AG04449 (cell line): ENCODE measurements around the gene PTPN13.

Source experiments
- CTCF ChIA-PET: fragments of 350-600 bp; formaldehyde crosslinking; extraction: SDS; loops from one replicate; lab custom pipeline; 2021; ENCODE audit warnings: antibody characterized with exemption; lab: Yijun Ruan, JAX
- POLR2A ChIA-PET: fragments of 400-600, 350-600 bp; formaldehyde crosslinking; extraction: SDS; loops from one replicate; lab custom pipeline; 2020; ENCODE audit warnings: antibody characterized with exemption, inconsistent platforms; lab: Yijun Ruan, JAX
- DNase-seq: peaks from one replicate; pipeline ENCODE4 v3.0.0-alpha.2; 2010; ENCODE audit warnings: low read depth, low spot score
- H3K4me3 ChIP-seq: 2 replicates; pipeline ENCODE4 v1.5.1; 2011; ENCODE audit warnings: low read depth, mild to moderate bottlenecking, control low read depth, low read length
- TF ChIP-seq, protein P1 (sequence below): IDR thresholded peaks from one replicate; pipeline ENCODE4 v1.5.1; 2011; ENCODE audit warnings: mild to moderate bottlenecking, moderate library complexity, low read length, control low read depth, inconsistent platforms; ENCODE audit not compliant: insufficient read depth; ENCODE audit errors: missing control alignments

Gene PTPN13

DNA sequence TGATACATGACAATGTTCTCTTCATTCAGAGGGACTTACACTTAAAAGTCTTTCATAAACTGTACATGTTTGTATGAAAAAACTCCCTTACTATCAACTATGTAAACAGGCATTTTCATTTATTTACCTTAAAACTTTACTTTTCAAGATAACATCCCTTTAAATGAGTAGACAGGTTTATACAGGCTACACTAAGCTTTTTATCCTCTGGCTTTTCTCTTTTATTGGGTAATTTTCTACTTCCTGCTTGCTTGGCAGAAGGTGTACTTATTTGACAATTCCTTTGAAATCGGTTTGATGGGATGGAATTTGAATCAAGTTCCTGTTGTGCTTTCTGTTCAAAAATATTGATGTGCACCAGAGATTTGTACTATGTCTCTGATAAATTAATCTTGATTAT, 81.4 kb downstream of the PTPN13 start:
- ChIA-PET CTCF (interaction anchor here (1.7 kb wide), 1 partner anchor 176 kb away, joined by 7 read pairs; no protein-coding TSS in a partner anchor), POLR2A (no interaction called here)
- TF ChIP-seq, protein P1, sequence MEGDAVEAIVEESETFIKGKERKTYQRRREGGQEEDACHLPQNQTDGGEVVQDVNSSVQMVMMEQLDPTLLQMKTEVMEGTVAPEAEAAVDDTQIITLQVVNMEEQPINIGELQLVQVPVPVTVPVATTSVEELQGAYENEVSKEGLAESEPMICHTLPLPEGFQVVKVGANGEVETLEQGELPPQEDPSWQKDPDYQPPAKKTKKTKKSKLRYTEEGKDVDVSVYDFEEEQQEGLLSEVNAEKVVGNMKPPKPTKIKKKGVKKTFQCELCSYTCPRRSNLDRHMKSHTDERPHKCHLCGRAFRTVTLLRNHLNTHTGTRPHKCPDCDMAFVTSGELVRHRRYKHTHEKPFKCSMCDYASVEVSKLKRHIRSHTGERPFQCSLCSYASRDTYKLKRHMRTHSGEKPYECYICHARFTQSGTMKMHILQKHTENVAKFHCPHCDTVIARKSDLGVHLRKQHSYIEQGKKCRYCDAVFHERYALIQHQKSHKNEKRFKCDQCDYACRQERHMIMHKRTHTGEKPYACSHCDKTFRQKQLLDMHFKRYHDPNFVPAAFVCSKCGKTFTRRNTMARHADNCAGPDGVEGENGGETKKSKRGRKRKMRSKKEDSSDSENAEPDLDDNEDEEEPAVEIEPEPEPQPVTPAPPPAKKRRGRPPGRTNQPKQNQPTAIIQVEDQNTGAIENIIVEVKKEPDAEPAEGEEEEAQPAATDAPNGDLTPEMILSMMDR = no peak
- no peak for DNase-seq
- H3K4me3 ChIP-seq = no peak overlapping the region

DNA sequence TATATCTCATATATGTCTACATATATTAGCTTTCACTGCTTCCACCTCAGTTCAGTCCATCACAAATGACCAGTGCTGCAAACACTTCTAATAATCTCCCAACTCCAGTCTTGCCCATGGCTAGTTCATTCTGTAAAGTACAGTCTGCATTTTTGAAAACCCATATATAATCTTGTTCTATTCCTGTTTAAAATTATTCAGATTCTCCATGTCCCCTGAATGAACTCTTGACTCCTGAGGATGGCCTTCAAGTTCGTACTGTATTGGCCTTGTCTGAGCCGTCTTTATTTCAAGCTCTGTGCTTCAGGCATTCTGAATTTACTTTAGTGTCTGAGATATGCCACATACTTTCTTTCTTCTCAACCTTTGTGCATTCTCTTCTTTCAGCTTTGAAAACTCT, 84.7 kb downstream of the PTPN13 start:
- DNase-seq = no peak
- TF ChIP-seq, protein P1 = no peak
- CTCF ChIA-PET = interaction anchor here (1.6 kb wide), 1 partner anchor 11 kb away, joined by 5 read pairs; no protein-coding TSS in a partner anchor
- POLR2A ChIA-PET = no interaction called here
- no peak overlapping the region for H3K4me3 ChIP-seq

DNA sequence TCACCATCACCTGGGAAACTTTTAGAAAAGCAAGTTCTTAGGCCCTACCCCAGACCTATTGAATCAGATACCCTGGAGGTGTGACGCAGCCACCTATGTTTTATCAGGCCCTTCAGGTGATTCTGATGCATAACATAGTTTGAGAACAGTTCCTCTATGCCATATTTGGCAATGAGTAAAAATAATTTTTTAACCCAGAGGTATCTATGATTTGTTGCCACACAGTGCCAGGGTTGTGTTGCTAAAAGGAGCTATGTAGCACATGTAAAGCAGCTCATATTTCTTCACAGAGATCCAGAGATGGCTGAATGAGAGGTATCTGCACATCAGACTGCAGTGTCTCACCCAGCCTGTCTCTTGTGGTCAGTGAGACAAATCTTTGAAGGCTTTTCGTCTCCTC, 85.3 kb downstream of the PTPN13 start:
- H3K4me3 ChIP-seq = no peak overlapping the region
- ChIA-PET CTCF (interaction anchor here (1.6 kb wide), 1 partner anchor 11 kb away, joined by 5 read pairs; no protein-coding TSS in a partner anchor), POLR2A (no interaction called here)
- TF ChIP-seq, protein P1 = no peak
- DNase-seq = no peak

DNA sequence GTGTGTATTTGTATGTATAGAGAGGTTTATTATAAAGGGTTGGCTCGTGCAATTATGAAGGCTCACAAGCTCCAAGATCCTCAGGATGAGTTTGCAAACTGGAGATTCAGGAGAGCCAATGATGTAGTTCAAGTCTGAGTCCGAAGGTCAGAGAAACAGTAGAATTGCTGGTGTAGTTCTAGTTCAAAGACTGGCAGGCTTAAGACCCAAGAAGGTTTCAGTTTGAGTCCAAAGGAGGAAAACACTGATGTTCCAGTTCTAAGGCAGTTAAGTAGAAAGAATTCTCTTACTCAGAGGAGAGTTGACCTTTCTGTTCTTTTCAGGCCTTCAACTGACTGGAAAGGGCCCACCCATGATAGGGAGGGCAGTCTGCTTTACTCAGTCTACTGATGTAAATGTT, 89.1 kb downstream of the PTPN13 start:
- CTCF ChIA-PET = no interaction called here
- no peak overlapping the region for H3K4me3 ChIP-seq
- DNase-seq = no peak
- POLR2A ChIA-PET = no interaction called here
- TF ChIP-seq, protein P1 = no peak

DNA sequence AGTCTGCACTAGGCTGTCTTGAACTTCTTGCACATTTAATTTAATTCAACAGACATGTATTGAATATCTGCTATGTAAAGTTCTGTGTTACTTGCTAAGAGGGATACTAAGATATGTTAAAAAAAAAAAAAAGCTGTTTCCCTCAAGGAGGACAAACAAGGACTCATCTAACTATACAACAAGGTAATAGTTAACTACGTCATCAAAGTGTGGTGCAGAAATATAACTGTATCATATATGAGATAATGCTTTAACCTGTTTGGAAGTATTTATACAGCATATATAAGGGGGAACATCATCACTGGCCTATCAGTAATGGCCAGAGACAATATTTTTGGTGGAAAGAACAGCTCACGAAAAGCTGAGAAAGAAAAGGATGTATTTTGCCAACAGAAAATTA, 89.9 kb downstream of the PTPN13 start:
- no peak for DNase-seq
- TF ChIP-seq, protein P1 = no peak
- no peak overlapping the region for H3K4me3 ChIP-seq
- CTCF ChIA-PET = no interaction called here
- POLR2A ChIA-PET = no interaction called here

DNA sequence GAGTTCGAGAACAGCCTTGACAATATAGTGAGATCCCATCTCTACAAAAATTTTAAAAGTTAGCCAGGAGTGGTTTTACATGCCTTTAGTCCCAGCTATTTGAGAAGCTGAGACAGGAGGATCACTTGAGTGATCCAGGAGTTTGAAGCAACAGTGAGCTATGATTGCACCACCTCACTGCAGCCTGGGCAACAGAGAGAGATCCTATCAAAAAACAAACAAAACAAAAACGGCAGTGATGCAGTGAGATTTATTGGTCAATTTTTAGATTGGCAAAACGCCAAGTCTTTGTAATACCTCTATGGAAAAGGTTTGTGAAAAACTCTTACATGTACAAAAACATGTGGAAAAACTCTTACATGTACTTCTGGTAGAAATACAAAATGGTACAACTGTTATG, 91.3 kb downstream of the PTPN13 start:
- no peak overlapping the region for H3K4me3 ChIP-seq
- DNase-seq = no peak
- TF ChIP-seq, protein P1 = no peak
- ChIA-PET POLR2A (no interaction called here), CTCF (no interaction called here)
